ENCODE data around the gene TLE3.
A peak's percentile ranks its signal among the peaks of the same experiment; 100 is the strongest.

TLE3 gene

DNA sequence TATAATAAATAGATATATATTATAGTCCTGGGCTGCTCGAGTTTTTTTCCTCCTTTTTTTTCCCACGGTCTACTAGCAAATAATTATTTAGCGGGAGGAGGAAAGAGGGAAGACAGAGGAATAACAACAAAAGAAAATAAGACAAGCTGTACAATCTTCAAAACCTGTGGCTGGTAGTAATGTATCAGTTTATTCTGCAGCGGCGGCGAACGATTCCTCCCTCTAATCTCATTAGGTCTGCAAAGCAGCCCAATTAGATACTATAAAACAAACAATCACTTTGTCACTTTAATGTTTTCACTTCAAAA lies 390 bp upstream of the TLE3 start:
- peaks cover 47% of the 10 kb centered on the region for H3K4me1 ChIP-seq (ENCODE audit: control insufficient read depth, insufficient read depth, low read length)
- H3K27me3 ChIP-seq (ENCODE audit: control insufficient read depth in 1 of 2, insufficient read depth in 2 of 2, low read length in 2 of 2), result no peaks in the 10 kb centered on the region
- H3K9me3 ChIP-seq (ENCODE audit: control insufficient read depth in 2 of 2, low read length in 2 of 2), result no peaks in the 10 kb centered on the region
- H3K9ac ChIP-seq (ENCODE audit: low read length in 2 of 2), result peak overlapping the region; percentile 62 to 86
- no peaks in the 10 kb centered on the region for H3K36me3 ChIP-seq (ENCODE audit: control insufficient read depth in 2 of 2, insufficient read depth in 2 of 2, low read length in 2 of 2)
- H3K4me3 ChIP-seq (ENCODE audit: low read length in 2 of 2), result peak overlapping the region; percentile 58 to 88
- peak overlapping the region; percentile 95 for H3K27ac ChIP-seq (ENCODE audit: low read length)

DNA sequence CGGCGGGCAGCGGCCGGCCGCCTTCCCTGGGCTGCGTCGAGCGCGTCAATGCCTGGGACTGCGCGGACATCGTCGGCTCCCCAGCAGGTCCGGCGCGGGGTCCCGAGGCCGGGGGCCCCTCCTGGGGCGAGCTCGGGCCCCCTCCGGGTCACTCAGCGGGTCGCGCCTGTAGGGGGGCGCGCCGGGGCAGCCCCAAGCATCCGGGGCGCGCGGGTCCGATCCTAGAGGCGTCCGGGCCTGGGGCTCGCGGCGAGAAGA lies 725 bp downstream of the TLE3 start:
- peak overlapping the region; percentile 88 to 93 for H3K4me3 ChIP-seq (ENCODE audit: low read length in 2 of 2)
- H3K9ac ChIP-seq (ENCODE audit: low read length in 2 of 2), result peak overlapping the region; percentile 21 to 79
- no peaks in the 10 kb centered on the region for H3K9me3 ChIP-seq (ENCODE audit: control insufficient read depth in 2 of 2, low read length in 2 of 2)
- peaks cover 56% of the 10 kb centered on the region for H3K4me1 ChIP-seq (ENCODE audit: control insufficient read depth, insufficient read depth, low read length)
- peaks cover 0 to 6% of the 10 kb centered on the region in 2 donors for H3K36me3 ChIP-seq (ENCODE audit: control insufficient read depth in 2 of 2, insufficient read depth in 2 of 2, low read length in 2 of 2)
- H3K27me3 ChIP-seq (ENCODE audit: control insufficient read depth in 1 of 2, insufficient read depth in 2 of 2, low read length in 2 of 2), result no peaks in the 10 kb centered on the region
- H3K27ac ChIP-seq (ENCODE audit: low read length), result peak overlapping the region; percentile 95

- peak overlapping the region; percentile 88 to 93 for H3K4me3 ChIP-seq (ENCODE audit: low read length in 2 of 2)
- H3K9ac ChIP-seq (ENCODE audit: low read length in 2 of 2), result peak overlapping the region; percentile 55 to 79
- H3K36me3 ChIP-seq (ENCODE audit: control insufficient read depth in 2 of 2, insufficient read depth in 2 of 2, low read length in 2 of 2), result peaks cover 0 to 9% of the 10 kb centered on the region in 2 donors
- no peaks in the 10 kb centered on the region for H3K27me3 ChIP-seq (ENCODE audit: control insufficient read depth in 1 of 2, insufficient read depth in 2 of 2, low read length in 2 of 2)
- H3K9me3 ChIP-seq (ENCODE audit: control insufficient read depth in 2 of 2, low read length in 2 of 2), result no peaks in the 10 kb centered on the region
- H3K4me1 ChIP-seq (ENCODE audit: control insufficient read depth, insufficient read depth, low read length), result peaks cover 57% of the 10 kb centered on the region
- H3K27ac ChIP-seq (ENCODE audit: low read length), result peak overlapping the region; percentile 95
Observed at GRCh38 chr15:70096215-70097062, 1.3 kb downstream of the TLE3 start.

GRCh38 chr15:70095408-70096214 lies 2.1 kb downstream of the TLE3 start:
- Histone ChIP-seq H3K4me1 (ENCODE audit: control insufficient read depth, insufficient read depth, low read length) (peaks cover 54% of the 10 kb centered on the region), H3K9ac (ENCODE audit: low read length in 2 of 2) (peak overlapping the region; percentile 42 to 79)

GRCh38 chr15:70094690-70095311 lies 2.9 kb downstream of the TLE3 start:
- Histone ChIP-seq H3K9ac (ENCODE audit: low read length in 2 of 2) (peak overlapping the region; percentile 51 to 79), H3K36me3 (ENCODE audit: control insufficient read depth in 2 of 2, insufficient read depth in 2 of 2, low read length in 2 of 2) (peaks cover 0 to 11% of the 10 kb centered on the region in 2 donors), H3K4me1 (ENCODE audit: control insufficient read depth, insufficient read depth, low read length) (peaks cover 56% of the 10 kb centered on the region), H3K9me3 (ENCODE audit: control insufficient read depth in 2 of 2, low read length in 2 of 2) (no peaks in the 10 kb centered on the region), H3K27ac (ENCODE audit: low read length) (no peak overlapping the region), H3K4me3 (ENCODE audit: low read length in 2 of 2) (peak overlapping the region; percentile 88 to 93), H3K27me3 (ENCODE audit: control insufficient read depth in 1 of 2, insufficient read depth in 2 of 2, low read length in 2 of 2) (no peaks in the 10 kb centered on the region)

More at GRCh38 chr15:70095408-70096214, 2.1 kb downstream of the TLE3 start:
- Histone ChIP-seq H3K36me3 (ENCODE audit: control insufficient read depth in 2 of 2, insufficient read depth in 2 of 2, low read length in 2 of 2) (peaks cover 0 to 11% of the 10 kb centered on the region in 2 donors), H3K4me3 (ENCODE audit: low read length in 2 of 2) (peak overlapping the region; percentile 88 to 93), H3K9me3 (ENCODE audit: control insufficient read depth in 2 of 2, low read length in 2 of 2) (no peaks in the 10 kb centered on the region), H3K27me3 (ENCODE audit: control insufficient read depth in 1 of 2, insufficient read depth in 2 of 2, low read length in 2 of 2) (no peaks in the 10 kb centered on the region), H3K27ac (ENCODE audit: low read length) (peak overlapping the region; percentile 95)

DNA sequence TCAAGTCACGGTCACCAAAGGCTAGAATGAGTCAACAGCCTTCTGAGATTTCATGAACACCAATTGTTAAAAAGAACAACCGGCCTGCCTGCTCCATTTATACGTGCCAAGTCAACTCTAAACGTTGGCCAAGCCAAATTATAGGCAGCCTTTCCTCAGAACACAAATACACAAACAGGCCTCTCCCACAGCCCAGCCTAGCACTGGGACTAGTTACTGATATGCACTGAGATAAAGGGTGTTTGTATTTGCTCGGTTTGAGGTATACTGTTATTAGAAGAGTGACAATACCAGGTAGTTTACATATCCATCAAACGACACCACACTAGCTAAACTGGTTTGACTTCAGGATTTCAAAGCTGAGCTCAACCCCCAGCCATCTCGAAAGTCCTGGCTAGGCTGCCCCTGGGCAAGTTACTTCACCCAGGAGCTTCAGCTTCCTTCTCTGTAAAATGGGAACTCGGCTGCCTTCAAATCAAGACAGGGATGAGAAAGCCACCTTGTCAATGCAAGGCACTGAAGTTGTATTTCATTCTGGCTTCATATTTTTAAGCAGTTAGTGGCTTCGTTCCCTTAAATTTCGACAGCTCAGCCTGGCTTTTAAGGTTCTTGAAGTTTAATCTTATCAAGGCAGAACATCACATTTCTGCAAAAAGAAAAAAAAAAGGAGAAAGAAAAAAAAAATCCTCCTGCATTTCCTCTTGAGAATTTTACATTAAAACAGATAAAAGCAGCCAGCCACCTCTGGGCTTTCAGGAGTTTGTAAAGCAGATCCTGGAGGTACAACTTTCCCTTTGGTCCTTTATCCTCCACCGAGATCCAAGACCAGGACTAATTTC lies 4.0 kb downstream of the TLE3 start:
- H3K4me3 ChIP-seq (ENCODE audit: low read length in 2 of 2), result peak overlapping the region in 1 of 2 donors; percentile 47
- H3K27me3 ChIP-seq (ENCODE audit: control insufficient read depth in 1 of 2, insufficient read depth in 2 of 2, low read length in 2 of 2), result no peaks in the 10 kb centered on the region
- H3K9me3 ChIP-seq (ENCODE audit: control insufficient read depth in 2 of 2, low read length in 2 of 2), result no peaks in the 10 kb centered on the region
- H3K36me3 ChIP-seq (ENCODE audit: control insufficient read depth in 2 of 2, insufficient read depth in 2 of 2, low read length in 2 of 2), result peaks cover 0 to 11% of the 10 kb centered on the region in 2 donors
- no peak overlapping the region for H3K27ac ChIP-seq (ENCODE audit: low read length)
- peaks cover 66% of the 10 kb centered on the region for H3K4me1 ChIP-seq (ENCODE audit: control insufficient read depth, insufficient read depth, low read length)
- no peak overlapping the region for H3K9ac ChIP-seq (ENCODE audit: low read length in 2 of 2)

GRCh38 chr15:70093070-70093469 lies 4.6 kb downstream of the TLE3 start:
- peaks cover 0 to 11% of the 10 kb centered on the region in 2 donors for H3K36me3 ChIP-seq (ENCODE audit: control insufficient read depth in 2 of 2, insufficient read depth in 2 of 2, low read length in 2 of 2)
- H3K27ac ChIP-seq (ENCODE audit: low read length), result no peak overlapping the region
- no peak overlapping the region for H3K9ac ChIP-seq (ENCODE audit: low read length in 2 of 2)
- peaks cover 62% of the 10 kb centered on the region for H3K4me1 ChIP-seq (ENCODE audit: control insufficient read depth, insufficient read depth, low read length)
- no peaks in the 10 kb centered on the region for H3K9me3 ChIP-seq (ENCODE audit: control insufficient read depth in 2 of 2, low read length in 2 of 2)
- H3K4me3 ChIP-seq (ENCODE audit: low read length in 2 of 2), result peak overlapping the region; percentile 22 to 47
- H3K27me3 ChIP-seq (ENCODE audit: control insufficient read depth in 1 of 2, insufficient read depth in 2 of 2, low read length in 2 of 2), result no peaks in the 10 kb centered on the region

DNA sequence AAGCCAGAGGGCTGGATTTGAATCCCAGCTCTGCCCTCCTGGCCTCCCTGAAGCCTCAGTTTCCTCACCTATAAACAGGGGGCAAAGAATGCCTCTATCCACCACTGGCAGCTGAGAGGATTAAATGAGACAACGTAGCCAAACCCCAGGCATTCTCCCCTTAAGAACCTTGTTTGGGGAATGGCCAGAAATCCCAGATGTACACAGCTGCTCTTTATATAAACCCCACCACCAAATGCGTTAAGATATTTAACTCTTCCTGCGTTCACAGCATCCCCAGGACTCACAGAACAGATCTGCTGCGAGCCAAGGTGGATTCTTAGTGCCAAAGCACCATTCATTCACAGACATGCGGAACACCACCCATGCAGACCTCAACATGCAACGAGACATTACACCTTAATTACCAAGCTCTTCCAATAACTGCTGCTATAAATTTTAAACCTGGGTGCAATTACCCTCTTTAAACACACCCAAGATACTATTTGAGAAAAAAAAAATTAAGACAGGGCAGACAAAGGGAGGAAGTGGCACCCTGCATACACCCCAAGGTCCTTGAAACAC lies 5.2 kb downstream of the TLE3 start:
- H3K9me3 ChIP-seq (ENCODE audit: control insufficient read depth in 2 of 2, low read length in 2 of 2), result no peaks in the 10 kb centered on the region
- H3K27me3 ChIP-seq (ENCODE audit: control insufficient read depth in 1 of 2, insufficient read depth in 2 of 2, low read length in 2 of 2), result no peaks in the 10 kb centered on the region
- H3K36me3 ChIP-seq (ENCODE audit: control insufficient read depth in 2 of 2, insufficient read depth in 2 of 2, low read length in 2 of 2), result peaks cover 0 to 13% of the 10 kb centered on the region in 2 donors
- peak overlapping the region in 1 of 2 donors; percentile 29 for H3K9ac ChIP-seq (ENCODE audit: low read length in 2 of 2)
- peaks cover 62% of the 10 kb centered on the region for H3K4me1 ChIP-seq (ENCODE audit: control insufficient read depth, insufficient read depth, low read length)
- H3K27ac ChIP-seq (ENCODE audit: low read length), result no peak overlapping the region
- peak overlapping the region; percentile 22 to 47 for H3K4me3 ChIP-seq (ENCODE audit: low read length in 2 of 2)

DNA sequence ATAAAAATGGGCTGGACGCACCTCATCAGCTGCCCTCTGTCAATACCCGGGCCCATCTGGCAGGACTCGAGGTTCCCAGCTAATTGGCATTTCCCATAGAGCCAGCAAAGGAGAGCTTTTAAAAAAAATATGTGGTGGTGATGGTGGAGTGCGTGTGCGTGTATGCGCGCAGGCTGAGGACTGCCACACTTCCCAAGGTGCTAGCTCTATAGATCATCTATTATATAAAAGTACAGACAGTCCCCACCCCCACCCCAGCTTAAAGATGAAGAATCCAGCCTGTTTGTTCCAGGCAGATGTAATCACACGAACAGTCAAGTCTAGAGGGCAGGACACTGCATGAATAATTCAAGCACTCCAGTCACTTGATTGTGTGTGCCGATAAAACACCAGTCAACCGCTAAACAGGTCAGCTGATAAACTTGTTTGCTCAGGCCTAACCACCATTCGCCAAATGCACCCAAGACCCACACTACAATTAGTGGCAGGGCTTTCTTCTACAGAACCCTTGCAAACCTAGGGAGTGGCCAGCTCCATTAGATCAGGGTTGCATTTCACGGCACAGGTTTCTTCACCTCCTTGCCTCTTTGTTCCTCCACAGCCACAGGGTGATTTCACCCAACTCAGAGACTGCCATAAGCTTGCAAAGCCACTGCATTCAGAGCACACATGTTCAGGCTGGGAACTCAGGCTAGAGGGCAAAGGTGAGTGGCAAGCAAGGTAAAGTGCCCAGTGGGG lies 5.8 kb downstream of the TLE3 start:
- peak overlapping the region in 1 of 2 donors; percentile 29 for H3K9ac ChIP-seq (ENCODE audit: low read length in 2 of 2)
- H3K9me3 ChIP-seq (ENCODE audit: control insufficient read depth in 2 of 2, low read length in 2 of 2), result no peaks in the 10 kb centered on the region
- no peak overlapping the region for H3K27ac ChIP-seq (ENCODE audit: low read length)
- H3K36me3 ChIP-seq (ENCODE audit: control insufficient read depth in 2 of 2, insufficient read depth in 2 of 2, low read length in 2 of 2), result peaks cover 0 to 16% of the 10 kb centered on the region in 2 donors
- no peaks in the 10 kb centered on the region for H3K27me3 ChIP-seq (ENCODE audit: control insufficient read depth in 1 of 2, insufficient read depth in 2 of 2, low read length in 2 of 2)
- H3K4me3 ChIP-seq (ENCODE audit: low read length in 2 of 2), result peak overlapping the region; percentile 1 to 47
- peaks cover 62% of the 10 kb centered on the region for H3K4me1 ChIP-seq (ENCODE audit: control insufficient read depth, insufficient read depth, low read length)

Measured in stomach smooth muscle (tissue), 2 donors.